Endothelial cell of umbilical vein (primary cell): ENCODE results near the gene TCEANC.

Experiments used
- EZH2 ChIP-seq: IDR thresholded peaks from 2 replicates; pipeline ENCODE4 v1.6.1; 2012; ENCODE audit warnings: borderline replicate concordance, low read depth, mild to moderate bottlenecking, moderate library complexity, low read length, inconsistent platforms; ENCODE audit not compliant: severe bottlenecking
- FOS ChIP-seq: IDR thresholded peaks from 2 replicates; pipeline ENCODE4 v1.6.1; 2011; ENCODE audit warnings: mild to moderate bottlenecking, low read length, moderate library complexity, borderline replicate concordance; ENCODE audit not compliant: insufficient read depth
- MAX ChIP-seq: IDR thresholded peaks from 2 replicates; pipeline ENCODE4 v1.6.1; 2011; ENCODE audit not compliant: insufficient read depth, insufficient read length
- POLR2A ChIP-seq: IDR thresholded peaks from 2 replicates; pipeline ENCODE4 v1.6.1; 2012; ENCODE audit warnings: low read depth, mild to moderate bottlenecking, control low read depth, low read length
- POLR2AphosphoS5 ChIP-seq: IDR thresholded peaks from 2 replicates; pipeline ENCODE4 v1.6.1; 2012; ENCODE audit warnings: low read depth, mild to moderate bottlenecking, control low read depth, low read length, moderate library complexity; ENCODE audit not compliant: insufficient read depth
- TF ChIP-seq, protein P1 (sequence below), 2 donors: IDR thresholded peaks; 1 replicate in 1 of 2; 2 replicates in 1 of 2; pipeline ENCODE4 v1.5.1; 2011; ENCODE audit warnings: low read length in 2 of 2, mild to moderate bottlenecking in 2 of 2, moderate library complexity in 2 of 2, control low read depth in 1 of 2, inconsistent platforms in 1 of 2, low read depth in 1 of 2; ENCODE audit not compliant: insufficient read depth in 1 of 2; ENCODE audit errors: extremely low read depth in 1 of 2

DNA sequence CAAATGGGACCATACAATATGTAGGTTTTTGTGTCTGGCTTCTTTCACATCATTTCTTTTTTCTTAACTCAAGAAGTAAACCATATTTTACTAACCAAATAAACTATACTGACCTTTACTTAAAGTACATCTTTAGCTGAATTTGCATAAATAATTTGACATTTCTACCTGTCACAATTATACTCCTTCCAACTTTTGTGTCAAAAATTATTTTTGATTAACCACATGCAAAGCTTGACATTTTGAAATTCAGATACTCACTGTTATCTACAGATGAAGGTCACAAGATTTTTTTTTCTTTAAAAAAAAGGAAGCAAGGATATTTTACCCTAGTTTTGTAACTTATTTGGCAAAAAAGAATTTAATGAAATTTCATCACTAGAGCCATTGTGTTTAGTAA is 23.9 kb downstream of the TCEANC start:
- TF ChIP-seq, protein P1, sequence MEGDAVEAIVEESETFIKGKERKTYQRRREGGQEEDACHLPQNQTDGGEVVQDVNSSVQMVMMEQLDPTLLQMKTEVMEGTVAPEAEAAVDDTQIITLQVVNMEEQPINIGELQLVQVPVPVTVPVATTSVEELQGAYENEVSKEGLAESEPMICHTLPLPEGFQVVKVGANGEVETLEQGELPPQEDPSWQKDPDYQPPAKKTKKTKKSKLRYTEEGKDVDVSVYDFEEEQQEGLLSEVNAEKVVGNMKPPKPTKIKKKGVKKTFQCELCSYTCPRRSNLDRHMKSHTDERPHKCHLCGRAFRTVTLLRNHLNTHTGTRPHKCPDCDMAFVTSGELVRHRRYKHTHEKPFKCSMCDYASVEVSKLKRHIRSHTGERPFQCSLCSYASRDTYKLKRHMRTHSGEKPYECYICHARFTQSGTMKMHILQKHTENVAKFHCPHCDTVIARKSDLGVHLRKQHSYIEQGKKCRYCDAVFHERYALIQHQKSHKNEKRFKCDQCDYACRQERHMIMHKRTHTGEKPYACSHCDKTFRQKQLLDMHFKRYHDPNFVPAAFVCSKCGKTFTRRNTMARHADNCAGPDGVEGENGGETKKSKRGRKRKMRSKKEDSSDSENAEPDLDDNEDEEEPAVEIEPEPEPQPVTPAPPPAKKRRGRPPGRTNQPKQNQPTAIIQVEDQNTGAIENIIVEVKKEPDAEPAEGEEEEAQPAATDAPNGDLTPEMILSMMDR (IDR thresholded peaks at IDR 0.05; ENCODE audit: extremely low read depth in 1 of 2, insufficient read depth in 1 of 2, low read depth in 1 of 2, low read length in 2 of 2), result no peak
- no peak for TF ChIP-seq POLR2AphosphoS5
- no peak for TF ChIP-seq EZH2
- TF ChIP-seq FOS, result no peak
- no peak for TF ChIP-seq POLR2A
- TF ChIP-seq MAX, result no peak
